ENCODE data around the gene ANTXR1.

ANTXR1 gene

DNA sequence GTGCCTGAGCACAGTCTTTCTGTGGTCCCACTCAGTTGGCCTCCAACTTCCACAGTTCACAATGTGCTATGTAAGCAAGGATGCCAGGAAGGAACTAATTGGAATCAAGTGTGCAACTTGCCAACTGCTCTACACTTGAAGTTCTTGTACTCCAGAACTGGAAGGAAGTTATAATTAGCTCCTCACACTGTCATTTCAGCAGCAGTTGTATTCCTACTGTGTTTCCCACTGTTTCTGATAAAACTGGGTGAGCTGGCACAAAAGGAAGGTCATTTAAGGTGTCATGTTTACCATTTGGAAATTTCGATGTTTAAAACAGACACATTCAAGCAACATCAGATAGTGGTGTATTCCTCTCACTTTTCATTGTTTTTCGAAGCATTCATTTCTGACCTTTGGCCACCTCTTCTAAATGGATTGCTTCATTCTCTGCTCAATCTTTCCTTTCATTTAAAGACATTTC lies 84.2 kb downstream of the ANTXR1 start:
- no peak overlapping the region for H3K4me3 ChIP-seq (ENCODE audit: low read depth, low read length)
- DNase-seq (ENCODE audit: low read depth) = no peak
- TF ChIP-seq, protein P1, sequence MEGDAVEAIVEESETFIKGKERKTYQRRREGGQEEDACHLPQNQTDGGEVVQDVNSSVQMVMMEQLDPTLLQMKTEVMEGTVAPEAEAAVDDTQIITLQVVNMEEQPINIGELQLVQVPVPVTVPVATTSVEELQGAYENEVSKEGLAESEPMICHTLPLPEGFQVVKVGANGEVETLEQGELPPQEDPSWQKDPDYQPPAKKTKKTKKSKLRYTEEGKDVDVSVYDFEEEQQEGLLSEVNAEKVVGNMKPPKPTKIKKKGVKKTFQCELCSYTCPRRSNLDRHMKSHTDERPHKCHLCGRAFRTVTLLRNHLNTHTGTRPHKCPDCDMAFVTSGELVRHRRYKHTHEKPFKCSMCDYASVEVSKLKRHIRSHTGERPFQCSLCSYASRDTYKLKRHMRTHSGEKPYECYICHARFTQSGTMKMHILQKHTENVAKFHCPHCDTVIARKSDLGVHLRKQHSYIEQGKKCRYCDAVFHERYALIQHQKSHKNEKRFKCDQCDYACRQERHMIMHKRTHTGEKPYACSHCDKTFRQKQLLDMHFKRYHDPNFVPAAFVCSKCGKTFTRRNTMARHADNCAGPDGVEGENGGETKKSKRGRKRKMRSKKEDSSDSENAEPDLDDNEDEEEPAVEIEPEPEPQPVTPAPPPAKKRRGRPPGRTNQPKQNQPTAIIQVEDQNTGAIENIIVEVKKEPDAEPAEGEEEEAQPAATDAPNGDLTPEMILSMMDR (IDR thresholded peaks at IDR 0.05; ENCODE audit: control insufficient read depth, extremely low read depth, insufficient read depth) = no peak

DNA sequence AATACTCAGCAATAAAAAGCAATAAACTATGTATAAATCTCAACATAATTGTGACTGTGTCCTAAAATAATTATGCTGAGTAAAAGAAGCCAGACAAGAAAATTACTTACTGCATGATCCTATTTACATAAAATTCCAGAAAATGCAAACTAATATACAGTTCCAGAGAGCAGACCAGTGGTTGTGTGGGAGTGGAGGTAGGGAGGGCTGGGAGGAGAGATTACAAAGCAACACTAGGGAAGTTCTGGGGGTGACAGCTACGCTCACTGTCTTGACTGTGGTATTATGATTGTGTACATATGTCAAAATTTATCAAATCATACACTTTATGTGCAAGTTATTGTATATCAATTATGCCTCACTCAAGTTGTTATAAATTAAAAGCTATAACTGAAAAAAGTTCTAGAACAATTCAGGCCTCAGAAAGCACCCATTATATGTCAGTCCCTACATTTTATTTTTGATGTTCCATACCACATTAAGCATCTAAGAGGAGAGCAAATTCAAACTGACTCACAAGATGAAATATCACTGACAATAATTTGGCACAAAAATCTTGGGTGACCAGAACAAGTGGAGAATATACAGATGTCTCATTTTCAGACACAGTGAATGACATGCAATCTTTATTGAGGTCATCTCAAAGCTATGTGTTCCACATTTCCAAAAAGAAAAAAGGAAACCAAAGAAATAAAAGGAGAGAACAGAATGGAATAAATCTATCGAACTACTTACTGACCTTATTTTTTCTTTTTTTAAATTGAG lies 85.1 kb downstream of the ANTXR1 start:
- TF ChIP-seq, protein P1 (IDR thresholded peaks at IDR 0.05; ENCODE audit: control insufficient read depth, extremely low read depth, insufficient read depth) = no peak
- DNase-seq (ENCODE audit: low read depth) = no peak
- no peak overlapping the region for H3K4me3 ChIP-seq (ENCODE audit: low read depth, low read length)

GRCh38 chr2:69099541-69099940 lies 86.6 kb downstream of the ANTXR1 start:
- DNase-seq (ENCODE audit: low read depth) = no peak
- TF ChIP-seq, protein P1 (IDR thresholded peaks at IDR 0.05; ENCODE audit: control insufficient read depth, extremely low read depth, insufficient read depth) = no peak
- H3K4me3 ChIP-seq (ENCODE audit: low read depth, low read length) = no peak overlapping the region

- H3K4me3 ChIP-seq (ENCODE audit: low read depth, low read length) = no peak overlapping the region
- DNase-seq (ENCODE audit: low read depth) = no peak
- TF ChIP-seq, protein P1 (IDR thresholded peaks at IDR 0.05; ENCODE audit: control insufficient read depth, extremely low read depth, insufficient read depth) = no peak
Observed at GRCh38 chr2:69100220-69100723, 87.3 kb downstream of the ANTXR1 start.

GRCh38 chr2:69102041-69102593 lies 89.1 kb downstream of the ANTXR1 start:
- no peak overlapping the region for H3K4me3 ChIP-seq (ENCODE audit: low read depth, low read length)
- DNase-seq (ENCODE audit: low read depth) = no peak
- TF ChIP-seq, protein P1 (IDR thresholded peaks at IDR 0.05; ENCODE audit: control insufficient read depth, extremely low read depth, insufficient read depth) = no peak

GRCh38 chr2:69103419-69103818 lies 90.4 kb downstream of the ANTXR1 start:
- H3K4me3 ChIP-seq (ENCODE audit: low read depth, low read length) = no peak overlapping the region
- TF ChIP-seq, protein P1 (IDR thresholded peaks at IDR 0.05; ENCODE audit: control insufficient read depth, extremely low read depth, insufficient read depth) = no peak
- no peak for DNase-seq (ENCODE audit: low read depth)
